NT2/D1 (cell line): Measurements from ENCODE around the gene EGFLAM.

Experiments used
- SUZ12 ChIP-seq: IDR thresholded peaks from 2 replicates; pipeline ENCODE4 v1.6.1; 2011; ENCODE audit not compliant: insufficient read length, insufficient read depth; ENCODE audit errors: extremely low read depth
- YY1 ChIP-seq: IDR thresholded peaks from 2 replicates; pipeline ENCODE4 v1.6.1; 2011; ENCODE audit not compliant: insufficient read length, insufficient read depth
- ZNF274 ChIP-seq: IDR thresholded peaks from 2 replicates; pipeline ENCODE4 v1.6.1; 2011; ENCODE audit warnings: mild to moderate bottlenecking, low read depth, low read length

DNA sequence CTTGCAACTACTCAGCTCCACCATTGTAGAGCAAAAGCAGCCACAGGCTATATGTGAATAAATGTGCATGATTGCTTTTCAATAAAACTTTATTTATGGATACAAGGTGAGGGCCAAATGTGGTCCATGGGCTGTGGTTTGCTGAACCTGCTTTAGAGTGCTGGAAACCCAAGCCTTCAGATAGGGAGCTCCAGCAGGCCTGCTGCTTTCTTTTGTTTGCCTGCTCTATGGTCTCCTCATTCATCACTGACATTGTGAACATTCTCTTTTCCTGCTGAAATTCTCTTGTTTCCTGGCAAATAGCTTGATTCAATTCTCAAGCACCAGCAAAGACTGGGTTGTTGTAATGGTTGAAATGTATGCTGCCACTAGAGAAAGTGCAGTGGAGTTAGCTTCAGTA, 26.0 kb downstream of the EGFLAM start:
- TF ChIP-seq ZNF274 = no peak
- no peak for TF ChIP-seq YY1
- TF ChIP-seq SUZ12 = no peak
